Measurements from ENCODE around the gene CSK.

The CSK gene

GRCh38 chr15:74791007-74791406 is 9.1 kb downstream of the CSK start:
- peak overlapping the region; percentile 83 for H3K4me3 ChIP-seq (ENCODE audit: low read length, poor library complexity, severe bottlenecking)
- peaks cover 6% of the 10 kb centered on the region; the same call in 1 of the 2 replicates for H3F3A ChIP-seq (ENCODE audit: low read depth)
- peaks cover 94% of the 10 kb centered on the region for H3K79me2 ChIP-seq (ENCODE audit: insufficient read depth, low read length)

GRCh38 chr15:74791667-74792066 is 9.8 kb downstream of the CSK start:
- Histone ChIP-seq H3K4me3 (ENCODE audit: low read length, poor library complexity, severe bottlenecking) (no peak overlapping the region), H2AFZ (ENCODE audit: low read length) (no peak overlapping the region), H4K20me1 (ENCODE audit: insufficient read depth, low read length, poor library complexity, severe bottlenecking) (peaks cover 89% of the 10 kb centered on the region), H3K9ac (ENCODE audit: low read depth, low read length, poor library complexity, severe bottlenecking) (peak overlapping the region; percentile 1), H3K9me2 (replicated peaks; ENCODE audit: low read depth, low read length) (no peaks in the 10 kb centered on the region), H3K9me3 (ENCODE audit: insufficient read depth, low read depth, low read length) (no peaks in the 10 kb centered on the region), H3F3A (ENCODE audit: low read depth) (peaks cover 6% of the 10 kb centered on the region; the same call in 1 of the 2 replicates), H3K4me2 (ENCODE audit: low read depth, low read length, poor library complexity, severe bottlenecking) (peak overlapping the region; percentile 95), H3K4me1 (ENCODE audit: insufficient read depth, low read length, poor library complexity, severe bottlenecking) (peaks cover 58% of the 10 kb centered on the region), H3K27me3 (ENCODE audit: insufficient read depth, low read length, poor library complexity, severe bottlenecking) (no peaks in the 10 kb centered on the region), H3K36me3 (ENCODE audit: insufficient read depth, low read length) (peaks cover 19% of the 10 kb centered on the region; the same call in 1 of the 2 replicates), H3K79me2 (ENCODE audit: insufficient read depth, low read length) (peaks cover 94% of the 10 kb centered on the region)
- TF ChIP-seq EZH2phosphoT487 (IDR thresholded peaks at IDR 0.05; ENCODE audit: borderline replicate concordance), result no peak
- TF ChIP-seq, protein P1, sequence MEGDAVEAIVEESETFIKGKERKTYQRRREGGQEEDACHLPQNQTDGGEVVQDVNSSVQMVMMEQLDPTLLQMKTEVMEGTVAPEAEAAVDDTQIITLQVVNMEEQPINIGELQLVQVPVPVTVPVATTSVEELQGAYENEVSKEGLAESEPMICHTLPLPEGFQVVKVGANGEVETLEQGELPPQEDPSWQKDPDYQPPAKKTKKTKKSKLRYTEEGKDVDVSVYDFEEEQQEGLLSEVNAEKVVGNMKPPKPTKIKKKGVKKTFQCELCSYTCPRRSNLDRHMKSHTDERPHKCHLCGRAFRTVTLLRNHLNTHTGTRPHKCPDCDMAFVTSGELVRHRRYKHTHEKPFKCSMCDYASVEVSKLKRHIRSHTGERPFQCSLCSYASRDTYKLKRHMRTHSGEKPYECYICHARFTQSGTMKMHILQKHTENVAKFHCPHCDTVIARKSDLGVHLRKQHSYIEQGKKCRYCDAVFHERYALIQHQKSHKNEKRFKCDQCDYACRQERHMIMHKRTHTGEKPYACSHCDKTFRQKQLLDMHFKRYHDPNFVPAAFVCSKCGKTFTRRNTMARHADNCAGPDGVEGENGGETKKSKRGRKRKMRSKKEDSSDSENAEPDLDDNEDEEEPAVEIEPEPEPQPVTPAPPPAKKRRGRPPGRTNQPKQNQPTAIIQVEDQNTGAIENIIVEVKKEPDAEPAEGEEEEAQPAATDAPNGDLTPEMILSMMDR (conservative IDR thresholded peaks at IDR 0.05; ENCODE audit: low read length), result no peak

More at GRCh38 chr15:74791007-74791406, 9.1 kb downstream of the CSK start:
- H3K4me2 ChIP-seq (ENCODE audit: low read depth, low read length, poor library complexity, severe bottlenecking), result peak overlapping the region; percentile 95
- H3K9me3 ChIP-seq (ENCODE audit: insufficient read depth, low read depth, low read length), result no peaks in the 10 kb centered on the region
- H4K20me1 ChIP-seq (ENCODE audit: insufficient read depth, low read length, poor library complexity, severe bottlenecking), result peaks cover 90% of the 10 kb centered on the region
- TF ChIP-seq, protein P1 (conservative IDR thresholded peaks at IDR 0.05; ENCODE audit: low read length), result no peak
- TF ChIP-seq EZH2phosphoT487 (IDR thresholded peaks at IDR 0.05; ENCODE audit: borderline replicate concordance), result no peak
- H2AFZ ChIP-seq (ENCODE audit: low read length), result no peak overlapping the region
- H3K36me3 ChIP-seq (ENCODE audit: insufficient read depth, low read length), result peaks cover 19% of the 10 kb centered on the region; the same call in 1 of the 2 replicates
- H3K27me3 ChIP-seq (ENCODE audit: insufficient read depth, low read length, poor library complexity, severe bottlenecking), result no peaks in the 10 kb centered on the region
- peaks cover 65% of the 10 kb centered on the region for H3K4me1 ChIP-seq (ENCODE audit: insufficient read depth, low read length, poor library complexity, severe bottlenecking)
- no peaks in the 10 kb centered on the region for H3K9me2 ChIP-seq (replicated peaks; ENCODE audit: low read depth, low read length)
- H3K9ac ChIP-seq (ENCODE audit: low read depth, low read length, poor library complexity, severe bottlenecking), result peak overlapping the region; percentile 96

DNA sequence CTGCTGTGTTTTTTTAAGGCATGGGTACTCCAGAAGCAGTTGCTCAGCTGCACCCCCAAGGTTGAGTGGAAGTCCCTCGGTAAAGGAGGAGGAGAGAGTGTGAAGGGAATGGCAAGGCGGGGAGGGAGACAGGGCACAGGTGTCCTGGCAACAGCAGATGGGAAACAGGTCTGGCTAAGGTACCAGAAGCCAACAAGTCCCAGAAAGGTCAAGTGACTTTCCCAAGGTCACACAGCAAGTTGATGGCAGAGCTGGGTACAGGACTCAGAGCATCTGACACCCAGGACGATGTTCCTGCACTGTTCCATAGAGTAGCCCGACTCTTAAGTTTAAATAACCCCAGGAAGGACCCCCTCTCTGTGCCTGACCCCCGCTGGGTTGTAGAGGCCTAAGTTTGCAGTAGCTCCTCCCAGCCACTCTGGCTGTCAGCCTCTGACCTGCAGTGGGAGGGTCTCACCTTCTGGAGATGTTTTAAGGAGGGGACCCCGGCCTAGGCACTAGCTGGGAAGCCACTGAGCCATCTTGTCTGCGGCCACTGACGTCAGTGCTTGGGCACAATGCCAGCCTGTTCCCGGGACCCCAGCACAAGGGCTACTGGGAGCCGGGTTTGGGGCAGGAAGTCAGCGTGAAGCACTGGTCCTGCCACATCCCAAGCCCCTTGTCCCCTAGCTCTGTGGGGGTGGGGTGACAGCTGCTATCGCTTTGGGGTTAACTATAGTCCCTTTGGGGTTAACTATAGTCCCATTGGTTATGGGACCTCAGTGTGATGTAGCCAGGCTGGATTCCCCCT is 10.5 kb downstream of the CSK start:
- Histone ChIP-seq H4K20me1 (ENCODE audit: insufficient read depth, low read length, poor library complexity, severe bottlenecking) (peaks cover 89% of the 10 kb centered on the region), H3K9me2 (replicated peaks; ENCODE audit: low read depth, low read length) (no peaks in the 10 kb centered on the region), H3K9ac (ENCODE audit: low read depth, low read length, poor library complexity, severe bottlenecking) (peak overlapping the region; percentile 1), H3K36me3 (ENCODE audit: insufficient read depth, low read length) (peaks cover 19% of the 10 kb centered on the region; the same call in 1 of the 2 replicates), H3K9me3 (ENCODE audit: insufficient read depth, low read depth, low read length) (no peaks in the 10 kb centered on the region), H3K4me3 (ENCODE audit: low read length, poor library complexity, severe bottlenecking) (no peak overlapping the region), H3F3A (ENCODE audit: low read depth) (peaks cover 6% of the 10 kb centered on the region; the same call in 1 of the 2 replicates), H3K4me1 (ENCODE audit: insufficient read depth, low read length, poor library complexity, severe bottlenecking) (peaks cover 52% of the 10 kb centered on the region), H3K79me2 (ENCODE audit: insufficient read depth, low read length) (peaks cover 95% of the 10 kb centered on the region), H3K4me2 (ENCODE audit: low read depth, low read length, poor library complexity, severe bottlenecking) (peak overlapping the region; percentile 95), H2AFZ (ENCODE audit: low read length) (no peak overlapping the region), H3K27me3 (ENCODE audit: insufficient read depth, low read length, poor library complexity, severe bottlenecking) (no peaks in the 10 kb centered on the region)
- no peak for TF ChIP-seq EZH2phosphoT487 (IDR thresholded peaks at IDR 0.05; ENCODE audit: borderline replicate concordance)
- TF ChIP-seq, protein P1 (conservative IDR thresholded peaks at IDR 0.05; ENCODE audit: low read length), result no peak
